HEK293T (cell line): ENCODE measurements around the gene RAD18.

Experiments
- ELF4 ChIP-seq: fragments of 450-650 bp; IDR thresholded peaks from 2 replicates; pipeline ENCODE4 v1.6.1; 2017; ENCODE audit warnings: antibody characterized with exemption
- FOXA1 ChIP-seq: fragments of 450-650 bp; IDR thresholded peaks from 2 replicates; pipeline ENCODE4 v1.6.1; 2016; ENCODE audit warnings: mild to moderate bottlenecking
- FOXM1 ChIP-seq: fragments of 450-650 bp; IDR thresholded peaks from 2 replicates; pipeline ENCODE4 v1.6.1; 2017; ENCODE audit warnings: mild to moderate bottlenecking, borderline replicate concordance
- L3MBTL2 ChIP-seq: fragments of 450-650 bp; conservative IDR thresholded peaks from 2 replicates; pipeline ENCODE4 v1.6.1; 2016; ENCODE audit warnings: mild to moderate bottlenecking
- SP1 ChIP-seq: fragments of 450-650 bp; IDR thresholded peaks from 2 replicates; pipeline ENCODE4 v1.6.1; 2017
- TARDBP ChIP-seq: fragments of 450-650 bp; IDR thresholded peaks from 2 replicates; pipeline ENCODE4 v1.6.1; 2016
- ZNF384 ChIP-seq: fragments of 450-650 bp; IDR thresholded peaks from 2 replicates; pipeline ENCODE4 v1.6.1; 2016

GRCh38 chr3:8873740-8874139 lies 89.5 kb downstream of the RAD18 start:
- TF ChIP-seq FOXM1 = no peak
- no peak for TF ChIP-seq ZNF384
- no peak for TF ChIP-seq ELF4
- TF ChIP-seq FOXA1 = no peak
- no peak for TF ChIP-seq TARDBP
- TF ChIP-seq SP1 = no peak
- TF ChIP-seq L3MBTL2 = no peak
